Measurements from ENCODE around the gene MCC.

MCC gene

DNA sequence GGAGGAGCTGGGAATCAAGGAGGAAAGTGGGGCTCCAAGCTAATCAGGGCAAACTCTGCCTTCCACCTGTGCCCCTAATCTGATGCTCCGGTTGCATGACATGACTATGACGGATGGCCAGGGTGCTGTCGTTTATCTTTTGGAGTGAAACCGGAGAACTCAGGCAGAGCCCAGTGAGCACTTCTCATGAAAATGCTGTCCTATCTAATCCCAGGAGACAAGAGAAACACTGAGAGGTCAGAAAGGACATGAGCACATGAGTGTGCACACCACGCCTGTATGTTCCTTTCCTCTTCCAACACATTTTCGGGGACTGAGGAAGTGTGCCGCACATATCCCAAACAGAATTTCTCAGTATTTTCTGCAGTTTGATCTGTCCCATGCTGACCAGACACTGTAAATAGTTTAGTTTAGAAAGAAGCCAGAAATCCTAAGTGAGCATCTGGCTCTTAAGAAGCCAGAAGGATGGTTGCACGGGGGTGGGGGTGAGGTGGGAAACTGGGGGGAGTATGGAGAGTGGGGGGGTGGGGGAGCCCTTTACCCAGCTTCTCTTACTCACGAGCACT lies 270.6 kb downstream of the MCC start:
- DNase-seq: no peak

DNA sequence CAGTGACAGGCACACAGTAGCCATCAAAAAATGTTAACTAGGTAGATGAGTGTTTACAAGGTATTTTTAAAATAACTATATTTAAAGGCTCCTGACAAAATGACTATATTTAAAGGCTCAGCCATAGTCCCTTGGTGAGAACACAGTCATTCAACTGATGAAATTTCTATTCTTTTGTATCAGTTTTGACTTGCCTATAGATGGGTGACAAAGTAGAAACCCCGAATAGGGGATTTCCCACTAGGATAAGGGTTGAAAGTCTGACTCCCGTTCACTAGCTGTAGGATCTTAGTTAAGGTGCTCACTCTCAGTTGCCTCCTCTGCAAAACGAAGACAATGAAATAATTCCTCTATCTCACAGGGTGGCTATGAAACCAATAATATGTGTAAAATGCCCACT lies 271.7 kb downstream of the MCC start:
- no peak for DNase-seq

DNA sequence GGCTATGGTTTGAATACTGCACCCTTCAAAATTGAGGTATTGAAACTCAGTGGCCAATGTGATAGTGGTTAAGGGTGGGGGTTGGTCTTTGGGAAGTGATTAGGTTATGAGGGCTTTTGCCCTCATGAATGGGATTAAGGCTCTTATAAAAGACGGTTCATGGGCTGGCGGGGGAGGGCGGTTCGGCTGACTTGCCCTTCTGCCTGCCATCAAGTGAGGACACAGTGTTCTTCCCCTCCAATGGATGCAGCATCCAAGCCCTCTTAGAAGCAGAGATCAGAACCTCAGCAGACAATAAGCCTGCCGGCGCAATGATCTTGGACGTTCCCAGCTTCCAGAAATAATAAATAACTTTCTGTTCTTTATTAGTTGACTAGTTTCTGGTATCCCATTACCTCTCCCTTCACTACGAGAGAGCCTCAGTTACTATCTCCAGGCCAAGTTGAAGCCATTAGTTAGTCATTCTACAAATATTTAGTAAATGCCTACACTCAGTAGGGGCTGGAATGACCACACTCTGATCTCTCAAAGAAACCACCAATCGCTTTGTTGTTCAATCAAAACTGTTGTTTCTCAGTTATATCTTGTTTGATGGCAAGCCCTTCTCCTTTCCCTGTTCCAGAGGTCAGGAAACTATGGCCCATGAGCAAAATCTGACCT lies 272.7 kb downstream of the MCC start:
- DNase-seq: no peak

DNA sequence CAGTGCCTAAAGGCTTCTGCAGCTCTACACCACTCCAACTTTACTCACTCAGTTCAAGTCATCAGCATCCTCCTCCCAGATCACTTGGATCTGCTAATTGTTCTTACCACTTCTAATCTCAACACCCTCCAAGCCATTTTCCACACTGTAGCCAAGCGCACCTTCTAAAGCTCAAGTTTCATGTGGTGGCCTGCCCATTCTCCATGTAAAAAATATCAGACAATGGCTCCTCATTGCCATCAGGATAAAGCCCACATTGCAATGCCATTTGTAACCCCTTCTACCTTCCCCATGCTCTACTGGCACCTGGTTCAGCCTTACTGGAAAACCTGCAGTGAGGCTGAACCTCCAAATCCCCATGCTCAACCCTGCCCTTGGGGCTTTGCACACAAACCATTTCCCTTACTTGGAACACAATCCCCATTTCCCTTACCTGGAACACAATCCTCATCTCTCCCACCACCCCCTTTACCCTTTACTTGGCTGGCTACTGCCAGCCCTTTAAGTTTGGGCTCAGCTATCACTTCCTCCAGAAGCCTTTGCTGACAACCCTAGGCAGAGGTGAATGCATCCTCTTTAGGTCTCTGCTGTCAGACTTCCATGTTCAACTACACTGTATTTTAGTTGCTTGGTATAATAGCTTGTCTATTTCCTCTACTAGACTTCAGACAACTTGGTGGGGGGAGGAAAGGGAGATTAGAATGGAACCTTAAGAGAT lies 273.5 kb downstream of the MCC start:
- no peak for DNase-seq

DNA sequence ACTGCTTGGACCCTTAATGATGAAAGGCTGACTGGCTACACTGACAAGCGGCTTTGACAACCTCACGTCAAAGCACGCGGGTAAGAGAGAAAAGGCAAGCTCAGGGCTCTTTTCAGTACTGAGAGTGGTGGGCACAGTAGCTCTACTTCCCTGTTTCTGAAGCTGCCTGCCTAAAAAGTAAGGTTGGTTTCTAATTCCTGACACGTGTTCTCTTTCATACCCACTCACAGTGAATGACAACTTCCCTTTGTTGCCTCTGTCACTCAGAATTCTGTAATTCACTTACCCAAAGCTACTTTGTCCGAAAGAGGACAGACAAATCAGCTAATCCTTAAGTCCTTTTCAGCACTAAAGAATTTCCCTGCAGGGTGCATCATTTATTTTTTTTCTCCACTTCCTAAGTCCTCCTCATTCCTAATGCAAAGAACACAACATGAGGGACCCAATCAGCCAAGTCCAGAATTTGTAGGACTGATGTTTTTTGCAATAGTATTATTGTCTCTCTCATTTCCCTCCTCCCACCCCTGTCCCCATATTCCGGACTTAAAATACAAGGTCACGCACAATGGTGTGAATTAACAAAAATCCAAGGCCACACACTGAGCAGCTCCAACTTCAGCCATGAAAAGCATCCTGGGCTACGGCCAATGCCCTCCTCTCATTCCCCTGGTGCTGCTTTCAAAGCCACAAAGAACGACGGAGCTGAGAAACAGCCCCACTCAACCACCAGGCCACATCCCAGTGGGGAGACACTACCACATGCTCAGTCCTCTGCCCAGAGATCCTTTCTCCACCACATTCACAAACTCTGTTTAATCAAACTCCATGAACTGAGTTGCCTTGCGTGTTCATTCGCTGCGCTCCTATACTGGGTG lies 274.5 kb downstream of the MCC start:
- DNase-seq: no peak

DNA sequence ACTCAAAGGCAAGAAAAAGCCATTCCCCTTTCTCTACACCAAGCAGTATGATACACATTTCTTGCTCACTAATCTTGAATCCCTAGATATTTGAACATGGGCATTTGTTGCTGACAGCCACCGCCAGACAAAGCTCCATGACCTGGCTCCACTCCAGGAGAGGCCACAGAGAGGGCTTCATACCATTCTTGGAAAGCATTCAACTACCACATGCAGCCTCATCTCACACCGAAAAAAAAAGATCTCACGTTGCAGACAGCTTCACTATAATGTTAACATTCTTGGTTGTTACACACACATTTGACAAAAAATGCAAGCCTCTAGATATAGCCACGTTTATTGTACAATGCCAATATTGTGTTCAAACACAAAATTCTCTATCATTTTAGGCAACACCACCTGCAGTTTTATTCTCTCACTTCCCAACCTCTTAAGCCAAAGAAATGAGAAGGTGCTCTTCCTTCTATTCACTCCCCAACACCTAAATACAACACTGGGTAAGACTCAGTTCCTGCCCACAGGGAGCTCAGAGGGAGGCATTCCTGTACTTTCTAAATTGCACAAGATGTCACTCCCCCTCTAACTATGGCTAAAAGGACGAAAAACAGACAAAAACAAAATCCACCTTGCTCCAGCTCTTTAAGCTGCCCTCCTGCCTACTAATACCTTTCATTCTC lies 275.9 kb downstream of the MCC start:
- no peak for DNase-seq

DNA sequence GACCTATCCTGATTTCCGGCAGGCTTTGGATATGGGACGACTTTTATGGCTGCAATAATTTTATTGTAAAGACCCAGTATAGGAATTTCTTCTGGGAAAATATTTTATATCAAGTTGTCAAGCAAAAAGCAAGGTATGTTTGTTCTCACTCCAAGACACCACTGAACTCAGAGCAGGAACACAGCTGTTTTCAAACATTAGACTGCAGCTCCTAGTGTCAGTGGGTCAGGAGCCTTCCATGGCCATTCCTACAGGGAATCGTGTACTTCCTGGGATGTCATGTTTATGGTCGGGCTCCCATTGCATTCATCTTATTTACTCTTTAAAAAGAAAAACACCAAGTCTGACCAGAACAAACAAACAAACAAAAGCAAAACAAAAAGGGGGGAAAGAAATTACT lies 278.8 kb downstream of the MCC start:
- DNase-seq: no peak

DNA sequence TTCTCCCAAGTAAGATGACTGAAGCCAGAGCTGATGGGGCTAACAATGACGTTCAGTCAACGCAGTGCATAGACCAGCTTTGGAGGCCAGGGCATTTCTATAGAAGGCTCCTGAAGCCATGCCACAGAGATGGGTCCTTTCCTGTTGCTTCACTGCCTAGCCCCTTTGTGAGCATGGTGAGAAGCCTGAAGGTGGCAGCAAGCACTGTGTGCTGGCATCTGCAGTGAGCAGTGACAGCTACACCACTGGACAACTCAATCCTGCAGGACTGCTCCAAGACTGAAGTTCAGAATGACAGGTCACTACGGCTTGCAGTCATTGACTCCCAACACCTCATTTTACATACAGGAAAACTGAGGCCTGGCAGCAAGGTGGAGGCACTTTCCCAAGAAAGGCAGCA lies 282.4 kb downstream of the MCC start:
- no peak for DNase-seq

DNA sequence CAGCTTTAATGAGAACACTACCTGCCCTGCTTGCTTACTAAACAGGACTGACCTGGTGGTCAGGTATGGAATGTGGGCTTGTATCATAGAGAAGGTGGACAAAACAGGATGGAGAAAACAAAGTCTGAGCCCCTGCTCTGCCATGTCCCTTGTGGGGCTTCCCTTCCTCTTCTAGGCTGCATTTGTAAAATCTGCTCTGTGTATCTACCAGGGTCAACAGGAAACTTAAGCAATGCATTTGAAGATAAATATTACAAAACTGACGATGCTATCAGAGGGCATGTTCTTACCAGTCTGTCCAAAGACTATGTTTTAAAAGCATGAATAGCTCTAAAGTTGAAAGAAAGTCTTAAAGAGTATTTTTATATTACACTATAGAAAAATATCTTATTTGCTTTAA lies 282.9 kb downstream of the MCC start:
- DNase-seq: no peak

DNA sequence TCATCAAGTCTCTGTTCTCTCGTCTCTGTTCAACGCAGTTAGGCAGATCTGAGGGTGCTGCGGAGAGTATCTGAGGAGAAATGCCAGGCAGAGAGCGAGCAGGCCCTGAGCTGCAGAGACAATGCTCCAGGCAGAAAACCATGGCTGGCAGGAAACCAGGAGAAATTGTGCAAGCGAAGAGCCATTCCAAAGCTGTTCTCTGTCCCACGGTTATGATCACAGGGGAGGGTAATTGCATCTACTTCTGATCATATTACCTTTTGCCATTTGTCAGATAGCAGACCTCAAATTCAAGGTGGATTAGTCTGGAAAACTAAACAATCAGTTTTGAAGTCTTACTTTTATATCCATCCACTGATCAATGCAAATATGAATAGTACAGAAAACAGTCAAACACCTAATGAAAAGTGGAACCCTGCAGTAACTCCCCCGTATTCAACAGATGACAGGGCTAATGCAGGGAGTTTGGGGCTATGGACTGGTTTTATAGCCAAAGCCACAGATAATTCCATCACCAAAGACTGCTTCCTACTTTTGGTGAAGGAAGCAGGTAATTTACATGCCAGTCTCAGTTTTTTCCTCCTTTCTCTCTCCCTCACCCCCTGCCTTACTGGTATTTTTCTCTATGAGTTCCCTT lies 283.6 kb downstream of the MCC start:
- no peak for DNase-seq

DNA sequence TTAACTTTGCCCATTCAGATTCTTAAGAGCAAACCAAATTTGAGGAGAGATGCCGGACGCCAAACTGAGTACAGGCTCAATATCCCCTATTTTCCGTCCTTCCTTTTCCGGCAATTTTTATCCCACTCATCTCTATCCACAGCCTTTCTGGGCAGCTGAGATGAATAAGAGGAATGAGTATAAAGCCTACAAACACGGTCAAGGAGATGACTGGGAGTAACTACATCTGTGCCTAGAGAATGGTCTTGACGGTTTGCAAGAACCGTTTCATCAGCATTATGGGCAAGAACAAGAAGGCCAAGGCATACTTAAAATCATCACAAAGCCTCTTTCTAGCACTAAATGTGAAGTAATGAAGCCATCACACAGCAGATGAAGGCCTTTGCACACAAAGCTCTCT lies 284.3 kb downstream of the MCC start:
- no peak for DNase-seq

DNA sequence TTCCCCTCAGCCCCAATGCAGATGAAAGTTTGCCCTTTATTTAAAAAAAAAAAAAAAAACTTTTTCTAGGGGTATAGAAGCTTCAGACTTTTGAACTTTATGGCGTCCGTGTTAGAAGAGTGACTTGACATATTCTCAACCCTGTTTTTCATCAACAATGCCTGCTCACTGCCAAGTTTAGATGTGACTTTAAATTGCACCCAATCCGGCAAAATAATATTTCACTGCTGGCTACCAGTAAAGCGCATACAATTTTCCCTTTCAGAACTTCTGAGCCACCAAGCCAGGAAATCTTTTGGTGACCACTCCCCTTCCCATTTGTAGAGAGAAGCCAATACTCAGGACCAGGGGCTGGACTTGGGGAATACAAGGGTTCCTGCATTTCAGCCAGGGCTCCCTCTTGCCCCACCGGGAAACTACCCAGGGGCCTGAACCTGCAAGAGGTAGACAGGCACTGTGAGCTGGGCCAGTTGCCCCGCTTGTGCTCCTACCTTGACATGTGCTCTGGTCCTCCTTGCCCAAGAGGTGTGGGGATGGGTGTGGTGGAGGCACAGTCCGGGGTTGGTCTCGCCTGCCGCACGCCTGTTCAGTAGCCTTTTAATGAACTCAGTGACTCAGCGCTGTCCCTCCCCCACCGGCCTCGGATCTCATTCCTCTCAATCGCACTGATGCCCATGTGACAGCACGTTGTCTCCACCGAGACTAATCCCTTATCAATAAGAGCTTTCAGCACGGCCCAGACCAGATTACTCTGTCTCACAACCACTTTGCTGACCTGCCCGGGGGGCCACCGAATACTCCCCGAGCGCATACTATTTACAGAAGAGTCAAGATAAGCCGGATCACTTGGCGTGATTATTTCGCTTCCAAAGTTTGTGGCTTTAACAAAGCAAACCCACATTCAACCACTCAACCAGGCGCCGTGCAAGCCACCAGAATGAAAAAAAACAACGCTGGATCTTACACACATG lies 285.2 kb downstream of the MCC start:
- no peak for DNase-seq

DNA sequence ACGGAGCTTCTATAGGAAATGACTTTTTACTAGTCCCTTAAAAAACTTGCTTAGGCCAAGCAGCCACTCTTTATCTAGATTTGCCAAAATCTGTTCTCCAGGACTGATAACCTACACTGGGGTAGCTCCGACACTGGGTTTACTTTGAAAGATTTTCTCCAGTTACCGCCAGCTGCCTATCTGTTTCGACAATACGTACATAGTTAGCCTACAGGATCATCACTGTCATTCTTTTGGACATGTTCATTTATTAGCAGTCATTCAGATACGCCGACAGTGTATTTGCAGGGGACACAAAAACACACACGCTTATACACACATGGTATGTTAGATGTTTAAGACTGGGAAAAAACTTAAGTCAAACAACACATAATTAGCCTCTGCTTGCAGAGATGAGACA lies 286.0 kb downstream of the MCC start:
- DNase-seq: no peak

DNA sequence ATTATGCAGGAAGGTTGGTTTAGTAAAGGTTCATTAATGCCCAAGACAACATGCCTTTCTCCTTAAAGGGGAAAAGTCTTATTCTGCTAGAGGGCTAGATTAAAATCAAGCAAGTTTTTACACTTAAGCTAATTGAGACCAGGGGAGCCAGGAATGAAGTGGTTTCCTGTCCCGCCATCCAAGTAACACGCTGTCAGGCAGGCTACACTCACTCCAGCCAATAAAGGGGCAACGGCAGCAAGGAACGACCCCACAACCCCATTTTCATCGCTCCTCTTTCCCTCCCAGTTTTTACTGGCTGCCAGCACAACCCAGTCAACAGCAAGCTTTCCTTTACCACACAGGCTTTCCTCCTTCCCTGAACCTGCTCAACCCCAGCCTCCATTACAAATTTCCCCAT lies 286.5 kb downstream of the MCC start:
- DNase-seq: no peak

DNA sequence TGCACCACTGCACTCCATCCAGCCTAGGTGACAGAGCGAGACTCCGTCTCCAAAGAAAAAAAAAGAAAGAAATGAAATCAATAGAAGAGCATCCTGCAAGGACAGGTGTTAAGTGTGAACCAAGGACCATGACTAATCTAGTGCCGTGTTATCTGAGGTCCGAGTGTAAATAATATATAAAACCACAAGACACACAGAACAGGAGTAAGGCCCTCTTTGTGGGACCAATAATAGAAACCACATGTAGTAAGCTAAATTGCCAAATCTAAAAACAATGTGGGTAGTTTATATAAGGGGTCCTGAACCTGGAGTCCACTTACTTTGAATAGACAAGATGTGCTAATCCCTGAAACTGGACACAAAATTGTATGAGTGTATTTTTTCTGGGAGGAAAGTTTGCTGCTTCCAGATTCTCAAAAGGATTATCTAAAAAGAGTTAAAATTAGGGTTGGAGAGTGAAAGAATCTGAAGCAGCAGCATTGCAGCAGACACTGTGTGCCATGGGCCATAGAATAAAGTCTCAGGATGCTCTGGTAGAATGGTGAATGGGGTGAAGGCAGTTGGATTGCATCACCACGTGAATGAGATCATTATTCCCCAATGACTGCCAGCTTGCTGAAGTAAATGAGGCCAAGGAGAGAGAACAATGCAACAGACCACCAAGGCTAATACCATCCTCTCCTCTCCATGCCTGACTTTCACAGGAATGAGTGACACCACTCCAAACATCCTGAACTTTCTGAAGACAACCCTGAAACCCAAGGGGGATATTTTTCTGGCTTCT lies 288.9 kb downstream of the MCC start:
- no peak for DNase-seq

DNA sequence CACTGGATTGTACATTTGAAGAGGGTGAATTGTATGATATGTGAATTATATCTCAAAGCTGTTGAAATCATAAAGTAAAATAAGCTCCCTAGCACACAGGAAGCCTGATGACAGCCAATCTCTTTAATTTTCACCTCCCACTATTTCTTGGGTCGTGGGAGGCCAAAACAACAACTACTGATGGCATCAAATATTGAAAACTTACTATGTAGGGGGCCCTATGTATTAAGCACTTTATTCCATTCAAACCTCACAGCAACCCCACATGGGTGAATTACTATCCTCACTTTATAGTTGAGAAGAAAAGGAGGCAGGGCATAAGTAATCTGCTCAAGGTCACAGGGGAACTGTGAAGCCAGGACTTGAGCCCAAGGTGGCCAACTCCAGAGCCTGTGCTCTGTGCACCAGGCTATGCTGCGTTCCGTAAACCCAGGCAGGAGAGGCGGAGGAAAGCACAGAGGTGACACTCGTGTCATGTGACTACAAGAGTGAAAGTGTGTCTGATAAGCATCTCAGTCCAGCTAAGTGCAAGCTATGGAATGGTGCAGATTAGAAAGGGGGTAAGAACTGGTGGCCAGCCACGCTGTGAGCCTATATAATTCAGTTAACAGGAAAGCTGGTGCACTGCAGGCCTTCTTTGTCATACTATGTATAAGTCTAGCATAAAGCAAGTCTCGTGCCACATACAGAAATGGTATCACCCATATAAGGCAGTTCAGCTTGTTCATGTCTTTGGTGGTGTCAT lies 290.6 kb downstream of the MCC start:
- DNase-seq: no peak

DNA sequence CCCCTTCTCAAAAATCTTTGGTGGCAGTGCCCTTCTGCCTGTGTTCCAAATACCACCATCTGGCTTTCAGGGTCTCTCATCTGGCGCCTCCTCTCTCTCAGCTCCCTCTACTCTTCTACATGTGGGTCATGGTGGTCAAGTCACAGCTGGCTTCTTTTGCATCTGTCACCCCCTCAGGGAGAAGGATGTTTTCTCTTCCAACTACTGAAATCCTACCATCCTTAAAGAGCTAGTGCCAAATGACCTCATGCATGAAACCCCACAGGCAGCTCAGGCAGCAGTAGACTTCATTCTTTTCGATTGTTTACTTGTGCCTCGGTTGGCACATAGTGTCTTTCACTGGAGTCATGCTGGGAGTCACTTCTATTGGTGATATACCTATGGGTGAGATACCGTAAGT lies 292.5 kb downstream of the MCC start:
- no peak for DNase-seq

DNA sequence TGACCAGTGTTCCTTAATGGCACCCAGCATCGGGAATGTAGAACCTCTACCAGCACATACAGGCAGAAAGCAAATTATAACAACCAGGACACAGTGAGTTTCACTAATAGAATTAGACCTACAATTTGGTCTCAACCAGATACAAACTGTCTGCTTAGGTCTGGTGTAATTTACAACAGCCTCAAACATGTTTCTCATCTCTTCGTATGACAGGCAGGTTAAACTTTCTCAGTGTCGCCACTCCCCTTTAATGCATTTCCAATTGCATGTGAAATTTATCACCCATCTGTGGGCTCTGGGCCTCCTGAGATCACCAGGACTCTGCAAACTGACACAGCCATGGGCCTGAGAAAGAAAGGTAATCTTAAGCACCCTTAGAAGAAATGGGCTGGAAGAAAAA lies 293.0 kb downstream of the MCC start:
- DNase-seq: no peak

DNA sequence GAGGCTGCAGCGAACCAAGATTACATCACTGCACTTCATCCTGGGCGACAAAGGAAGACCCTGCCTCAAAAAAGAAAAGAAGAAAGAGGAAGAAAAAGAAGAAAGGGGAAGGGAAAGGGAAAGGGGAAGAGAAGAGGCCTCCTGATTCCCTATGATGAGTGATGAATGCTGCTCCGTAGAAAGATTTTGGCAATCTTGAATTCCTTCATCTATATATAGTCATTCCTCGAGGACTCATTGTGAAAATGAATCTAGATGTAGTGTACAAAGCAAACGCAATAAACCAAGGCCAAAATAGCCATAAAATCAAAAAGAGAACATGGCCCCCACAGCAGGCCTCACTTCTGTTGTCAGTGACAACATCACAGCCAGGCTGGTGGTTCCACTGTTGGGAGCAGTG lies 293.7 kb downstream of the MCC start:
- DNase-seq: no peak

DNA sequence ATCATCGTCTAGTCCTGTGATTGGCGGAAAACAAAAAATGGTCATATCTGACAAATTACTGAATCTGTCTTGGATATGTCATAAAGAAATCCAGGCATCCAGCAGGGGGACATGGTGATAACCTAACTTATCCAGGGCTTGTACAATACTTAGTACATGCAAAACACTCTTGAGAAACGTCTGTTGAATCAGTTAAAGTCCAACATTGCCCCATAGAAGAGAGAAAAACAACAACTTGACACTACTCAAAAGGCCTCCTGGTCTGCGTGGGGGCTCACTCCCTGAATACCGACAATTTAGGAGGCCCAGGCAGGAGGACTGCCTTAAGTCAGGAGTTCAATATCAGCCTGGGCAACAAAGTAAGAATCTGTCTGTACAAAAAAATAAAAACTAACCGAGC lies 294.1 kb downstream of the MCC start:
- no peak for DNase-seq
